MM.1S (cell line): ENCODE measurements around the gene DFFB.

Experiments
- DNase-seq: peaks from one replicate; pipeline ENCODE4 v3.0.0-alpha.2; 2015
- H2AFZ ChIP-seq: fragments of 300-600 bp; sonication (generic); 2 replicates; pipeline ENCODE4 v1.6.0; 2016; ENCODE audit warnings: antibody characterized with exemption, low read length
- H3F3A ChIP-seq: fragments of 300-600 bp; sonication (generic); 2 replicates; pipeline ENCODE4 v1.6.1; 2016; ENCODE audit warnings: mild to moderate bottlenecking, antibody characterized with exemption, low read length, moderate library complexity, mixed read lengths; ENCODE audit not compliant: insufficient read depth
- H3K27ac ChIP-seq: fragments of 300-600 bp; sonication (generic); 2 replicates; pipeline ENCODE4 v1.5.1; 2016; ENCODE audit warnings: mild to moderate bottlenecking, low read length
- H3K27me3 ChIP-seq: fragments of 300-600 bp; sonication (generic); replicated peaks from 2 replicates; pipeline ENCODE4 v1.6.0; 2016; ENCODE audit warnings: low read length; ENCODE audit not compliant: insufficient read depth
- H3K36me3 ChIP-seq: fragments of 300-600 bp; sonication (generic); replicated peaks from 2 replicates; pipeline ENCODE4 v1.6.1; 2016; ENCODE audit warnings: mild to moderate bottlenecking, low read length, mixed read lengths; ENCODE audit not compliant: insufficient read depth
- H3K4me1 ChIP-seq: fragments of 300-600 bp; sonication (generic); 2 replicates; pipeline ENCODE4 v1.6.1; 2016; ENCODE audit warnings: low read length, mixed read lengths
- H3K4me2 ChIP-seq: fragments of 300-600 bp; sonication (generic); 2 replicates; pipeline ENCODE4 v1.6.0; 2016; ENCODE audit warnings: low read depth, low read length
- H3K4me3 ChIP-seq: fragments of 300-600 bp; sonication (generic); 2 replicates; pipeline ENCODE4 v1.5.1; 2016; ENCODE audit warnings: low read length, mixed read lengths
- H3K79me2 ChIP-seq: fragments of 300-600 bp; sonication (generic); 2 replicates; pipeline ENCODE4 v1.6.1; 2016; ENCODE audit warnings: mixed run types, low read length, mixed read lengths
- H3K9ac ChIP-seq: fragments of 300-600 bp; sonication (generic); 2 replicates; pipeline ENCODE4 v1.6.1; 2016; ENCODE audit warnings: low read length, mixed read lengths
- H3K9me2 ChIP-seq: fragments of 300-600 bp; sonication (generic); replicated peaks from 2 replicates; pipeline ENCODE4 v1.6.1; 2016; ENCODE audit warnings: mild to moderate bottlenecking, low read length, mixed read lengths; ENCODE audit not compliant: insufficient read depth
- H3K9me3 ChIP-seq: fragments of 300-600 bp; sonication (generic); replicated peaks from 2 replicates; pipeline ENCODE4 v1.6.1; 2016; ENCODE audit warnings: mild to moderate bottlenecking, low read length, mixed read lengths; ENCODE audit not compliant: insufficient read depth
- H4K20me1 ChIP-seq: fragments of 300-600 bp; sonication (generic); 2 replicates; pipeline ENCODE4 v1.6.1; 2016; ENCODE audit warnings: mild to moderate bottlenecking, low read length, moderate library complexity, mixed read lengths; ENCODE audit not compliant: insufficient read depth
- CTCF ChIP-seq: fragments of 300-600 bp; sonication (generic); IDR thresholded peaks from 2 replicates; pipeline ENCODE4 v1.5.1; 2016; ENCODE audit warnings: antibody characterized with exemption, low read length, mixed read lengths
- EZH2 ChIP-seq: fragments of 300-600 bp; sonication (generic); optimal IDR thresholded peaks from 2 replicates; pipeline ENCODE3; 2017; ENCODE audit warnings: low read depth, mild to moderate bottlenecking, antibody characterized with exemption, low read length, mixed read lengths
- EZH2phosphoT487 ChIP-seq: fragments of 300-600 bp; sonication (generic); IDR thresholded peaks from 2 replicates; pipeline ENCODE4 v1.6.1; 2018; ENCODE audit warnings: antibody characterized with exemption, low read length

The DFFB gene

DNA sequence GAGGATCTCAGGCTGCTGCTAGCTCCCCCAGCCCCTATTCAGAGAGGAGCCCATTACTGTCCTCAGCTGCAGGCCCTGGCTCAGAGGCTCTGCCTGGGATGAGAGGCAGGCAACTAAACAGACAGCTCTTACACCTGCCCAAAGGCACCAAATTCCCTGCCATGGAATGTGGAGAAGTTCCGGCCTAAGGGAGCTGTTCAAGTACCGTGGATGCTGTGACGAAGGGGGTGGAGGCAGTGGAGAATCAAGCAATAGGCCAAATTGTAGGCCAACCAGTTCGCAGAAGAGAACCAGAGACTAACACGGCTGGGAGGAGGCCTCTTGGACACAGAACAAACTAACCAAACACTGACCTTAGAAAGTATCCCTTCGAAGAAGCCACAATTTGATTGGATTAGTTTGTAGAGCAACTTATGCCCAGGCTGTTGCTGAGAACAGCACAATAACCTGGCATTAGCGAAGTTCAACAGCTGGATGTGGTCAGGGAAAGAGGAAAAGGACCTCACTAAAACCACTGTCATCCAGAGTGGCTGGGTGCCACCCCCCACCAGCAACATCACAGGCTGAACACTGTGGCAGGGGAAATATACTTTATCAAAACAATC lies 39.2 kb downstream of the DFFB start:
- no peak overlapping the region for H3K27ac ChIP-seq
- H4K20me1 ChIP-seq = no peaks in the 10 kb centered on the region
- H3K9me2 ChIP-seq = no peaks in the 10 kb centered on the region
- no peak overlapping the region for H3K9ac ChIP-seq
- H3K36me3 ChIP-seq = no peaks in the 10 kb centered on the region
- H3F3A ChIP-seq = peaks cover 16% of the 10 kb centered on the region; the same call in 1 of the 2 replicates
- TF ChIP-seq EZH2 (no peak), EZH2phosphoT487 (no peak)
- no peaks in the 10 kb centered on the region for H3K9me3 ChIP-seq
- no peaks in the 10 kb centered on the region for H3K27me3 ChIP-seq
- no peak overlapping the region for H2AFZ ChIP-seq
- no peak overlapping the region for H3K4me2 ChIP-seq
- H3K4me3 ChIP-seq = no peak overlapping the region
- H3K79me2 ChIP-seq = peaks cover 68% of the 10 kb centered on the region
- H3K4me1 ChIP-seq = 0 out of 2 replicates have a peak, but pooled peaks cover 7% of the 10 kb centered on the region
- no peak for DNase-seq

DNA sequence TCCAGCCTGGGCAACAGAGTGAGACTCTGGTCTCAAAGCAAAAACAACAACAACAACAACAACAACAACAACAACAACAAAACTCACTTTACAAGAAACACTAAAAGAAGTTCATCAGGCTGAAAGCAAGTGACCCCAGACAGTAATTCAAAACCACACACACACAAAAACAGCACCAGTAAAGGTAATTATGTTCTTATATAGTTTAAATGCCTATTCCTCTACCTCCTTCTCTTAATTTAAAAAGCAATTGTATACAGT lies 41.1 kb downstream of the DFFB start:
- H3K9me3 ChIP-seq = no peaks in the 10 kb centered on the region
- no peak overlapping the region for H3K27ac ChIP-seq
- H3K36me3 ChIP-seq = no peaks in the 10 kb centered on the region
- no peak overlapping the region for H3K9ac ChIP-seq
- H3K9me2 ChIP-seq = no peaks in the 10 kb centered on the region
- H2AFZ ChIP-seq = no peak overlapping the region
- peaks cover 63% of the 10 kb centered on the region for H3K79me2 ChIP-seq
- no peak overlapping the region for H3K4me2 ChIP-seq
- 0 out of 2 replicates have a peak, but pooled peaks cover 7% of the 10 kb centered on the region for H3K4me1 ChIP-seq
- no peak overlapping the region for H3K4me3 ChIP-seq
- H3K27me3 ChIP-seq = no peaks in the 10 kb centered on the region
- H4K20me1 ChIP-seq = no peaks in the 10 kb centered on the region
- no peak for DNase-seq
- TF ChIP-seq CTCF (no peak), EZH2 (no peak), EZH2phosphoT487 (no peak)
- H3F3A ChIP-seq = peaks cover 16% of the 10 kb centered on the region; the same call in 1 of the 2 replicates

GRCh38 chr1:3898994-3899753 lies 41.9 kb downstream of the DFFB start:
- no peaks in the 10 kb centered on the region for H3K27me3 ChIP-seq
- no peaks in the 10 kb centered on the region for H4K20me1 ChIP-seq
- peak overlapping the region; percentile 96 for H3K4me3 ChIP-seq
- peak overlapping the region; percentile 99; the same call in 1 of the 2 replicates for H3K27ac ChIP-seq
- TF ChIP-seq CTCF = no peak
- TF ChIP-seq EZH2 = no peak
- no peak for TF ChIP-seq EZH2phosphoT487
- H2AFZ ChIP-seq = peak overlapping the region; percentile 65
- peaks cover 16% of the 10 kb centered on the region; the same call in 1 of the 2 replicates for H3F3A ChIP-seq
- DNase-seq = peak; percentile 6
- peaks cover 58% of the 10 kb centered on the region for H3K79me2 ChIP-seq
- H3K4me1 ChIP-seq = 0 out of 2 replicates have a peak, but pooled peaks cover 7% of the 10 kb centered on the region
- no peaks in the 10 kb centered on the region for H3K36me3 ChIP-seq
- peak overlapping the region; percentile 99 for H3K9ac ChIP-seq
- no peaks in the 10 kb centered on the region for H3K9me2 ChIP-seq
- peak overlapping the region; percentile 89 for H3K4me2 ChIP-seq
- no peaks in the 10 kb centered on the region for H3K9me3 ChIP-seq

DNA sequence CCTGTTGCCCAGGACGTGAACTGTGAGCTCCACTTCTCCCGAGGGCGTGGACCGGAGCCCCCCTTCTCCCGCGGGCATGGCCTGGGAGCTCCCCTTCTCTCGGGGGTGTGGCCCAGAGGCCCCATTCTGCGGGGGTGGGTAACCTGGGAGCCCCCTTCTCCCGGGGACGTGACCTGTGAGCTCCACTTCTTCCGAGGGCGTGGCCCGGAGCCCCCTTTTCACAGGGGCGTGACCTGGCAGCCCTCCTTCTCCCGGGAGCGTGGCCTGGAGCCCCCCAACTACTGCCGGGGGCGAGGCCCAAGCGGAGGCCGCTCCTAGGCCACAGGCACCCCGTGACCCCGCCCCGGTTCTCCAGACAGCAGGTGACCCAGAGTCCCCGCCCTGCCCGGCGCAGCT lies 42.5 kb downstream of the DFFB start:
- Histone ChIP-seq H3K27ac (peak overlapping the region; percentile 99), H3K9me3 (no peaks in the 10 kb centered on the region)

More for the DNA sequence above, 42.5 kb downstream of the DFFB start:
- peak; percentile 14 for DNase-seq
- peak overlapping the region; percentile 99 for H3K9ac ChIP-seq
- H3K4me3 ChIP-seq = peak overlapping the region; percentile 96
- H3K79me2 ChIP-seq = peaks cover 55% of the 10 kb centered on the region
- 0 out of 2 replicates have a peak, but pooled peaks cover 7% of the 10 kb centered on the region for H3K4me1 ChIP-seq
- H4K20me1 ChIP-seq = no peaks in the 10 kb centered on the region
- no peaks in the 10 kb centered on the region for H3K27me3 ChIP-seq
- no peaks in the 10 kb centered on the region for H3K9me2 ChIP-seq
- peak overlapping the region; percentile 65 for H2AFZ ChIP-seq
- no peaks in the 10 kb centered on the region for H3K36me3 ChIP-seq
- TF ChIP-seq CTCF (no peak), EZH2phosphoT487 (no peak), EZH2 (no peak)
- H3K4me2 ChIP-seq = peak overlapping the region; percentile 89
- H3F3A ChIP-seq = peaks cover 16% of the 10 kb centered on the region; the same call in 1 of the 2 replicates
